Chondrocyte (in vitro differentiated cells): ENCODE results near the gene KLHL40. TPM values are rescaled to one million over a fixed set of nuclear protein-coding genes. Genes with fewer than 3 reads are reported as not detected.

Experiments used
- DNase-seq: peaks from one replicate; pipeline ENCODE4 v3.0.0; 2021; ENCODE audit warnings: mixed read lengths, low spot score
- H3K27ac Mint-ChIP-seq: one replicate; pipeline ENCODE4 v1.8.0; 2021; ENCODE audit warnings: mild to moderate bottlenecking, moderate library complexity, mixed read lengths; ENCODE audit not compliant: unreplicated experiment
- H3K27me3 Mint-ChIP-seq: 2 replicates; pipeline ENCODE4 v1.8.0; 2021; ENCODE audit warnings: low read depth, mixed read lengths
- H3K36me3 Mint-ChIP-seq: 2 replicates; pipeline ENCODE4 v1.8.0; 2021; ENCODE audit warnings: low read depth, mixed read lengths
- H3K4me1 Mint-ChIP-seq: 2 replicates; pipeline ENCODE4 v1.8.0; 2021; ENCODE audit warnings: low read depth, mild to moderate bottlenecking, mixed read lengths
- H3K4me3 Mint-ChIP-seq: one replicate; pipeline ENCODE4 v1.8.0; 2021; ENCODE audit warnings: mild to moderate bottlenecking, moderate library complexity, mixed read lengths; ENCODE audit not compliant: unreplicated experiment
- H3K9me3 Mint-ChIP-seq: 2 replicates; pipeline ENCODE4 v1.8.0; 2021; ENCODE audit warnings: low read depth, mixed read lengths
- CTCF ChIP-seq: fragments of 200-600 bp; sonication (generic); IDR thresholded peaks from 2 replicates; pipeline ENCODE4 v1.5.0; 2021; ENCODE audit warnings: antibody characterized with exemption, mild to moderate bottlenecking, moderate library complexity
- total RNA-seq: library from RNA; stranded (reverse); gene quantifications from 3 replicates; pipeline ENCODE4 v1.2.1, GENCODE V29; 2021

Gene KLHL40
- total RNA-seq, 1 donor from 2014 or later: not detected

GRCh38 chr3:42673082-42673481 is 12.3 kb upstream of the KLHL40 start:
- Mint-ChIP-seq H3K4me1 (peaks cover 9% of the 10 kb centered on the region), H3K36me3 (no peaks in the 10 kb centered on the region), H3K9me3 (peaks cover 24% of the 10 kb centered on the region), H3K27ac (no peak overlapping the region), H3K27me3 (no peaks in the 10 kb centered on the region), H3K4me3 (no peak overlapping the region)
- TF ChIP-seq CTCF: no peak
- DNase-seq: no peak

DNA sequence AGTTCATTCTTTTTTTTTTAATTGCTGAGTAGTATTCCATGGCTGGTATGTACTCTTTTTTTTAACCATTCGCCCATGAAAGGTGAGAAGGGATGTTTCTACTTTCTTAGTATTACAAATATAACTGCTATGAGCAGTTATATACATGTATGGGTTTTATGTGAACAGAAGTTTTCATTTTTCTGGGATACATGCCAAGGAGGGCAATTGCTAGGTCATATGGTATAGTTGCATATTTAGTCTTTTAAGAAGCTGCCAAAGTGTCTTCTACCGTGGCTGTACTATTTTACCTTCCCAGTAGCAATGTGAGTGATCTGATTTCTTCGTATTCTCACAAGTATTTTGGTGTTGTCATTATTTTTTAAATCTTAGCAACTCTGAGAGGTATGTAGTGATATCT is 11.2 kb upstream of the KLHL40 start:
- H3K27ac Mint-ChIP-seq: no peak overlapping the region

GRCh38 chr3:42675909-42676308 is 9.4 kb upstream of the KLHL40 start:
- Mint-ChIP-seq H3K36me3 (no peaks in the 10 kb centered on the region), H3K4me1 (peaks cover 9% of the 10 kb centered on the region), H3K27me3 (peaks cover 2% of the 10 kb centered on the region), H3K4me3 (no peak overlapping the region), H3K27ac (no peak overlapping the region), H3K9me3 (peaks cover 17% of the 10 kb centered on the region)
- DNase-seq: no peak
- TF ChIP-seq CTCF: no peak

More for the DNA sequence above, 11.2 kb upstream of the KLHL40 start:
- Mint-ChIP-seq H3K9me3 (peaks cover 20% of the 10 kb centered on the region), H3K4me3 (no peak overlapping the region), H3K36me3 (no peaks in the 10 kb centered on the region), H3K4me1 (peaks cover 9% of the 10 kb centered on the region), H3K27me3 (peaks cover 2% of the 10 kb centered on the region)
- TF ChIP-seq CTCF: no peak
- DNase-seq: no peak

- Mint-ChIP-seq H3K9me3 (peaks cover 17% of the 10 kb centered on the region), H3K27me3 (peaks cover 6% of the 10 kb centered on the region), H3K4me3 (no peak overlapping the region), H3K4me1 (peaks cover 12% of the 10 kb centered on the region), H3K27ac (no peak overlapping the region), H3K36me3 (no peaks in the 10 kb centered on the region)
- no peak for TF ChIP-seq CTCF
- DNase-seq: no peak
These were observed 6.9 kb upstream of the KLHL40 start for GRCh38 chr3:42678447-42678846.

DNA sequence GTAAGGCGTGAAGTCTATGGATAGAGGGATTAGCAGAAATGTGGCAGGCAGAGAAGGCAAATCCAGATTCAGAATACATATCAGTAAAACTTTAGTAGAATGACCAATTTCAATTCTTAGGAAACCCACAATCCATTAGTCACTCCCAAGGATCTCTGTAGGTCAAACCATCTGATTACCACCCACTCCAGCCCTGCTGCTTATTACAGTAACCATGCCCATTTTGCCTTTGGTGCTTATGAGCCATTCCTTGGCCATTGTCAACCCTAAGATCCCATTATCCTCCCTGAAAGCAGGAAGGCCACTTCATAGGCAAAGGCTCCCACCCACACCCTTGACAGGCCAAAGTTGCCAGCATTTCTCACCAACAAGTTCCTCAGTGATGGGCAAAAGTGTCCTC is 5.1 kb upstream of the KLHL40 start:
- no peak for TF ChIP-seq CTCF
- H3K4me1 Mint-ChIP-seq: peaks cover 18% of the 10 kb centered on the region
- H3K27ac Mint-ChIP-seq: no peak overlapping the region
- peaks cover 6% of the 10 kb centered on the region for H3K27me3 Mint-ChIP-seq
- H3K9me3 Mint-ChIP-seq: peaks cover 17% of the 10 kb centered on the region
- H3K36me3 Mint-ChIP-seq: no peaks in the 10 kb centered on the region
- H3K4me3 Mint-ChIP-seq: no peak overlapping the region
- no peak for DNase-seq
